Esophagus (tissue), 2 donors: ENCODE results near the gene SUGCT. TPM values are rescaled to one million over a fixed set of nuclear protein-coding genes. Genes with fewer than 3 reads are reported as not detected.
"Not testable (repeated sequence)": the region's sequence is repeated elsewhere in the genome, so short reads cannot be mapped to it uniquely, and the experiment has no call there.

Experiments
- H3K27ac ChIP-seq, 2 donors: one replicate each; pipeline ENCODE4 v1.5.1; 2013; ENCODE audit warnings: low read depth in 2 of 2, mild to moderate bottlenecking in 2 of 2, inconsistent platforms in 1 of 2, low read length in 1 of 2, moderate library complexity in 1 of 2
- H3K27me3 ChIP-seq, 2 donors: one replicate each; pipeline ENCODE4 v1.6.1; 2013; ENCODE audit warnings: low read length in 2 of 2, control low read depth in 1 of 2, mild to moderate bottlenecking in 1 of 2; ENCODE audit not compliant: insufficient read depth in 2 of 2, control insufficient read depth in 1 of 2
- H3K36me3 ChIP-seq, 2 donors: one replicate each; pipeline ENCODE4 v1.6.1; 2013; ENCODE audit warnings: low read length in 1 of 2; ENCODE audit not compliant: control insufficient read depth in 2 of 2, insufficient read depth in 2 of 2
- H3K4me1 ChIP-seq, 2 donors: one replicate each; pipeline ENCODE4 v1.6.1; 2013; ENCODE audit warnings: low read length in 1 of 2; ENCODE audit not compliant: control insufficient read depth in 2 of 2, insufficient read depth in 2 of 2
- H3K4me3 ChIP-seq, 2 donors: one replicate each; pipeline ENCODE4 v1.5.1; 2013; ENCODE audit warnings: low read length in 2 of 2, mild to moderate bottlenecking in 2 of 2, low read depth in 1 of 2, moderate library complexity in 1 of 2
- H3K9me3 ChIP-seq, 2 donors: one replicate each; pipeline ENCODE4 v1.6.1; 2013; ENCODE audit warnings: mild to moderate bottlenecking in 2 of 2, low read depth in 1 of 2, low read length in 1 of 2, moderate library complexity in 1 of 2; ENCODE audit not compliant: control insufficient read depth in 2 of 2, insufficient read depth in 1 of 2
- WGBS, 2 donors: extraction: QIAGEN DNeasy Blood & Tissue Kit; methylation state at CpG; one replicate each; pipeline ENCODE4 v1.1.7; 2013; 5-methylcytosine and 5-hydroxymethylcytosine counted together
- polyA plus RNA-seq, 2 donors: library from polyadenylated mRNA; stranded (reverse); fragments of 200-250 nt; gene quantifications; one replicate each; pipeline ENCODE4 v1.2.3, GENCODE V29; 2013
- donor health status: healthy with polysubstance abuse.
- donor health status: Bipolar disorder and iron deficiency.

Gene SUGCT
- polyA plus RNA-seq, 2 donors: 1.7 to 2.3 TPM

DNA sequence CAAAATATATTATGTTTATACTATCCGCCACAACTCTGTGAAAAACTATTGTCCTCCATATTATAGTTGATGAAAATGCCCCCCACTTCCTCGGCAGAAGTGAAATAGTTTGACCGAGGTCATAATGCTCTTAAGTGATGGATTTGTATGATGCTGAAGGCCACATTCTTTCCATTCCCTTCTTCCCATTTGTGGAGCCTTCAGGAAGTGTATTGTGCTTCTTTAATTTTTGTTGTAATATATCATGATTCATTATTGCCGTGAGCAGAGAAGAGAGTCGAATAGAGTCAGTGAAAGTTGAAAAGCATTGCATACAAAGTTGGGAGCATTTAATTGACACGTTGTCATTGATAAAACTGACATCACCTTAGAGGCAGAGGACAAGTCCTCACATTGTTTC is 460.3 kb downstream of the SUGCT start:
- H3K4me3 ChIP-seq: no peak overlapping the region
- H3K4me1 ChIP-seq: no peaks in the 10 kb centered on the region
- no peak overlapping the region for H3K27ac ChIP-seq
- no peaks in the 10 kb centered on the region for H3K9me3 ChIP-seq
- no peaks in the 10 kb centered on the region for H3K27me3 ChIP-seq
- no peaks in the 10 kb centered on the region for H3K36me3 ChIP-seq
- WGBS, 2 donors: 76 to 78% methylated on average over 6 of the region's 6 CpGs

DNA sequence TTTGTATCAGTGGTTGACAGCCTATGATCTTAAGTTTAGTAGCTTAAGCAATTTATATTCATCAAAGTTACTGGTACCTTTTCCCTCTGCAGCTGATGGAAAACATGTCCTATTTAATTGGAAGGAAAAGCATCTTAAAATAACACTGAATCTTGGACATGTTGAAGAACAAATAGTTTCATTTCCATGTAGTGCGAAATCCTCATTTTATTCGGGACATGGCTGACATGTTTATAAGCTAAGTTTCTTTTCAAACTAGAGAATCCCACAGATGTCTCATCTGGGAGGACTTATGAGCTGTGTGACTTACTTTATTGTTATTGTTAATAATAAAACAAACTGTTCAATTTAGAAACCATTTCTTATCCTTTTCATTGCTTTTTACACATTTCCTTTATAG is 461.0 kb downstream of the SUGCT start:
- Histone ChIP-seq H3K36me3 (no peaks in the 10 kb centered on the region), H3K9me3 (no peaks in the 10 kb centered on the region), H3K27ac (no peak overlapping the region), H3K4me3 (no peak overlapping the region), H3K4me1 (no peaks in the 10 kb centered on the region), H3K27me3 (no peaks in the 10 kb centered on the region)
- WGBS, 2 donors: 67 to 69% methylated on average over 2 of the region's 2 CpGs

DNA sequence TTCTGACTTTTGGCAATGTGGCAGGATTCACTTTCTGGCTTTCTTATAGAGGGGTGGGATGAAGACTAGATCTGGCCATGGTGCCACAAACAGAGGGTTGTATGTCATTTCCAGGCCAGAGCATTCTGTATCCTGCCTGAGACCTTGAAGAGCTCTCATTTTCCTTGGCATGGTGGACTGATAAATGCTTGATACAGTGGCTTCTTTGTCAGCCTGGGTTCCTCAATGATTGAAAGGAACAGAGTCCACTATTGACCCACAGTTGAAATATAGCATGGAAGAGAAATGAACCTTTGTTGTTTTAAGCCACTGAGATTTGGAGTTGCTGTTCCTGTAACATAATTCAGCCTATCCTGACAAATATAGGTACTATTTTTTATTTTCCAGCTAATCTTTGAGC is 462.7 kb downstream of the SUGCT start:
- Histone ChIP-seq H3K27me3 (no peaks in the 10 kb centered on the region), H3K36me3 (no peaks in the 10 kb centered on the region), H3K27ac (no peak overlapping the region), H3K4me1 (no peaks in the 10 kb centered on the region), H3K4me3 (no peak overlapping the region), H3K9me3 (no peaks in the 10 kb centered on the region)

DNA sequence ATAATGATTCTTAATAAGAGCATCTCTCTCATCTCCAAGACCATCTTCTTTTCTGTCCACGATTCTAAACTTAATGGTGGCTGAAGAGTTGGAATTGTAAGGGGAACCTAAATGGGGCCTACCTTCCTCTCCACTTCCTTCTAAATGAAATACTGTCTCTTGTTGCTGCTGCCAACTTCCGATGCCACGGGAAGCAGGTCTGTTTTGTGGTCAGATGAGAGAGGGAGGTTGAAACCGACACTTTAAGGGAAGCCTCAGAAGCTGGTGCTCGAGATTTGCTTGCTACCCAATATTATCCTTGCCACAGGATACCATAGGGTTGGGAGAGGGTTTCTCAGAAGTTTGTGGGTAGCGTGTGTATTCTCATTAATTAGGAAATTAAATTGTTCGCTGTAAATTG is 464.1 kb downstream of the SUGCT start:
- 73 to 82% methylated on average over 7 of the region's 7 CpGs for WGBS, 2 donors
- no peak overlapping the region for H3K27ac ChIP-seq
- H3K9me3 ChIP-seq: no peaks in the 10 kb centered on the region
- no peaks in the 10 kb centered on the region for H3K4me1 ChIP-seq
- no peaks in the 10 kb centered on the region for H3K36me3 ChIP-seq
- no peaks in the 10 kb centered on the region for H3K27me3 ChIP-seq
- H3K4me3 ChIP-seq: no peak overlapping the region

DNA sequence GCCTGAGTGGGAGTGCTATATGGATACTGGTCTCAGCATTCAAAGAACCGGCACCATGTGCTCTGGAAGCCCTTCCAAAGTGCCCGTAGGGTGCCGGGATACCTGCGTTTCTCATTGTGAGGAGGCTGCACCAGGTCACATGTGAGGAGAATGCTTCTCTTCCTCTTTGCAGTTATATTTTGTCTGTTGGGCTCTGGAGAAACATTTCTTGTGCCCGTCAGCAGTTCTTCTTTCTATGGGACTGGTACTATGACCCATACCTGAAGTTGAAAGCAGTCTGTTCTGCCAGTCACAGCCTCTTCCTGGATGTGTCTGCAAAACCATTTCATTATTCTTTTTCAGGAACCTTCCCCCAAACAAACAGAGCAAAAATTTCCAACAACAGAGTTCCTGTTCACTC is 465.0 kb downstream of the SUGCT start:
- Histone ChIP-seq H3K4me1 (no peaks in the 10 kb centered on the region), H3K36me3 (no peaks in the 10 kb centered on the region), H3K9me3 (no peaks in the 10 kb centered on the region), H3K27me3 (no peaks in the 10 kb centered on the region), H3K27ac (no peak overlapping the region), H3K4me3 (no peak overlapping the region)
- 89 to 91% methylated on average over 5 of the region's 5 CpGs for WGBS, 2 donors

DNA sequence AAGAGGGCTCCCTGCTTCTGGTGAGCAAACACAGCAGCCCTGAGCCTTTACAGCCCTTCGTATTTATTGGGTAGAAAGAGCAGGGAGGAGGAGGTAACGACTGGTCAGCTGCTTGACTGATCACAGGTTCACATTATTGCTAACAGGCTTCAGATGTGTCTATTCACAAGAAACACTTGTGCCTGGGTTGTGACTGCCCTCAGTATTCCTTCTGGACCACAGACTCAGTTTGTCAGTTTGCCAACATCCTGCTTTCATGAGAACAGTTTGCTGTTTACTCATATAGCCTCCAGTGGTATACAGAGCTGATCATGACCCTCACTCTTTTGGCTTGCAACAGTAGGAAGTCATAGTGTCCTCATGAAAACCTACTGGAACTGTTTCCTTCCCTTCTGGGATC is 467.5 kb downstream of the SUGCT start:
- not testable (repeated sequence) for H3K27ac ChIP-seq, H3K4me1 ChIP-seq, H3K27me3 ChIP-seq, H3K36me3 ChIP-seq, H3K4me3 ChIP-seq, H3K9me3 ChIP-seq
- WGBS, 2 donors: 86 to 91% methylated on average over 2 of the region's 2 CpGs

DNA sequence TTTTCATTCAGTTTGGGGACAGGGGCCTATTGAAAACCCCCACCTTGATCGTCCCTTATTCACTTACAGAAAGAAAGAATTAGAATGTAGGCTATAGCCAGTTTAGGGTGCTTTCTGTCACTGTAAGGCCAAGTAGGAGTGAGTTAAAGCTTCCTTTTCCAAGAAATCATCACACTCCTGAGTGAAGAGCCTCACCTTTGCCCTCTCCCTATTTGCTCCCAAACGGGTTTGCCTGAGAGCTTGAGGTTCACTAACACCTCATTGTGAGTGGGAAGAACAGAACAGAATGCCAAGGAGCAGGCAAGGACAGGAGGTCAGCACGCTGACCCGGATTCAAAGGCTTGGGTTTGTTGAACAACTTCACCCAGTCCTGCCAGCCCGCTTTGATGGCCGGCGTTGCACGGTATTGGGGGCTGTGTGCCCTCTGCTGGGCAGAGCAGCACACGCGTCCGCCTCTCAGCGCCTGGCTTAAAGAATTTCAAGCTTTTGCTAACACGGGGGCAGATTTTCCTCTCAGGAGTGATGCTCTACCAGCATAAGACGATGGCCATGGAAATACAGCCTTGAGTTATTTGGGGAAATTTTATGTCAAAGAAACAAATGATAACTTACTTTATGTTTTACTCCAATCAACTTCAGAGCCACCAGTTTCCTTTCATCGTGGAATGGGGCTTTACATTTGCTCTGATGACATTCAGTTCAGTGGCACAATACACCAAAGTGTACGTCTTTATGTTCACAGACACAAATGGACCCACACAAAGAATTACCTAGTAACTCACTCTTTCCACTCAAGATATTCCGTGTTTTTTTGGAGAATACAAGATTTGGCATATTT is 470.0 kb downstream of the SUGCT start:
- Histone ChIP-seq H3K27me3 (no peaks in the 10 kb centered on the region), H3K4me1 (no peaks in the 10 kb centered on the region), H3K4me3 (no peak overlapping the region), H3K27ac (no peak overlapping the region), H3K9me3 (no peaks in the 10 kb centered on the region), H3K36me3 (no peaks in the 10 kb centered on the region)
- 32 to 49% methylated on average over 17 of the region's 17 CpGs for WGBS, 2 donors

DNA sequence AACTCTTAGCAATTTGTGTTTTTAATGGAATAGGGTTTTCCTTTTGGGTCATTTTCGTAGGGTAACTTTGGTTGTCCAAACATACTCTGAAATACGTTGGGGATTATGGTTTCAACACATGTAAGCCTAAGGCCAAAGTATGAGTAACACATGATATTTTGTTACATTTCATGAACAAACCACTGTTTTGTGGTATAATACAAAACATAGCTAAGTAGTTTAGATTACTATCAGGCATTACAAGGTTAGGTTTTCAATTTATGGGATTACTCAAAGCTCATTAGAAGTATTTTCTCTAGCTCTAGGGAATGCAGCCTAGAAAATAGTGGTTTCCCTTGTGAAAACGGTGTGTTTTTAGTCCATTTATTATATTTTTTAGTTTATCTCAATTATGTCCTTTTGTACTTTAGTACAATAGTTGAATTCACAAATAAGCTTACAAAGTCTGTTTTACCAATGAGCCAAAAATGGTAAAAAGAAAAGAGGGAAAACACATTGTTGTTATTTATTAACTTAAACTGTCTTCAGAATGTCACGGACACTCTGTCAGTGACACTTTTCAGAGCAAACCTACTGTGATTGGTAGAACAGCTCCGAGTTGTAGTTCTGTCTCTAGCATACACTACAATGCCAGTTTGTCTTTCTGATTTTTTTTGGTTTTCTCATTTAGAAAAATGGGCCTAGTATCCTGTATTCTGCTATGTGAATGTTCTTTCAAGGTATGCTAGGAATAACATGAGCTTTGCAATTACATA is 473.7 kb downstream of the SUGCT start:
- Histone ChIP-seq H3K27ac (no peak overlapping the region), H3K4me1 (no peaks in the 10 kb centered on the region), H3K4me3 (no peak overlapping the region), H3K36me3 (no peaks in the 10 kb centered on the region), H3K27me3 (no peaks in the 10 kb centered on the region), H3K9me3 (no peaks in the 10 kb centered on the region)
- 74 to 79% methylated on average over 5 of the region's 5 CpGs for WGBS, 2 donors

DNA sequence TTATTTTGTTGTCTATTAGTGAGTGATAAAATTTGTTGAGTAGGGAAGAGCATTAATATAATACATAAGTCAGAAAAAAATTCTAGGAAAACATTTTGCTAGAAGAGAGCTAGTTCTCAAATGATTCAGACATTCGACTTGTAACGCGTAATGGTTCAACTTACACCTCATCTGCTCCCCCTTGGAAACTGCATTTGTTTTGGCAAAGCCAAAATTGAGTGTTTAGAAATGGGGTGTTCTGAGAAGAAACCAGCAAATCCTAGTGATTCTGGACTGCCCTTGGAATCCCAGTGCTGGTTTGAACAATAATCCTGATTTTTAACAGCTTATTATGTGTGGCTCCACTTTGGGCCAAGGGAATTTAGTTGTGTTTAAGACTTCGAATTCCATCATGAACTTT is 475.7 kb downstream of the SUGCT start:
- no peaks in the 10 kb centered on the region for H3K4me1 ChIP-seq
- no peak overlapping the region for H3K4me3 ChIP-seq
- H3K27me3 ChIP-seq: no peaks in the 10 kb centered on the region
- H3K27ac ChIP-seq: no peak overlapping the region
- no peaks in the 10 kb centered on the region for H3K36me3 ChIP-seq
- WGBS, 2 donors: 76 to 85% methylated on average over 4 of the region's 4 CpGs
- H3K9me3 ChIP-seq: no peaks in the 10 kb centered on the region
